NCI-H82 treated with DMSO at 0.1 percent for 48 hours (cell line): ENCODE data around the gene NOS1AP.

Experiments used
- DNase-seq: peaks from one replicate; lab custom pipeline; 2025; ENCODE audit not compliant: unreplicated experiment; lab: John Stamatoyannopoulos, UW

Gene NOS1AP

DNA sequence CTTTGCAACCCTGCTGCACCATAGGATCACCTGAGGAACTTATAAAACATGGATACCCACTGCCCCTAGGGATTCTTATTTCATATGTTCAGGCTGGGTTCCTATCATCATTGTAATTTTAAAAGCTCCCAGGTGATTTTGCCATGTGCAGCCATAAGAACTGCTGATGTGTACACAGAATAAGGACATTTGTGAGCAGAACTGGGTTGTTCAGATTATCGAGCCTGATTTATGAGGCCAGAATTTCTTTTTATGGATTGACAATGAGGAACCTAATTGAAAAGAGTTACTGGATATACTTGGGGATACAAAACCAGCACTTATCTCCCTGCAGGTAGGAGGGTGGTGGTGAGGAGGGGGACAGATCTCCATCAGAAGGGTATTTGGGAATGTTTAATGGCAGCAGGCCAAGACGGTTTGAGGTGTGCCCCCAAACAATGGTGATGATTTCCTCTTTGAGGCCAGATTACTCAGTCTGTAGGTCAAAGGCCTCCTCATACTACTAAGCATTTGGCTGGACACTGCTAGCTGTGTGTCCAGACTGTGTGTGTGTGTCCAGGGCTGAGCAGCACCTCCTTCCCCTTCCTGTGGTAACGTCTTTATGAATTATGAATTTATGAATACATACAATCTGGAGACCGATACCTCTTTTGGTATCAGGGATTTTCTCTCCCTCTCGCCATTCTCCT lies 18.9 kb downstream of the NOS1AP start:
- DNase-seq: no peak

DNA sequence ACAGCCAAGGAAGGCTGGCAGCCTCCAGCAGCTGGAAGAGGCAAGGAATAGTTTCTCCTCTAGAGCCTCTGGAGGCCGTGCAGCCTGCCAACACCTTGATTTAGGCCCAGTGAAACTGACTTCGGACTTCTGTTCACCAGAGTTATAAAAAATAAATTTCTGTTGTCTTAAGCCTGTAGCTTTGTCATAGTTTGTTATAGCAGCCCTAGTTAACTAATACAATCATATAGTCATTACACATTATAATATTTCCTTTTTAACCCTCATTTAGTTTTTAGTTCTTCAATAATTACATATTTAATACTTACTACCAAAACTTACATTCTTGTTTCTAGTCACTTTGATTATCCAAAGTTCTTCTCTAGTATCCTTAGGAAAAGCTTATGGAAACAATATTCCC lies 20.3 kb downstream of the NOS1AP start:
- DNase-seq: no peak

DNA sequence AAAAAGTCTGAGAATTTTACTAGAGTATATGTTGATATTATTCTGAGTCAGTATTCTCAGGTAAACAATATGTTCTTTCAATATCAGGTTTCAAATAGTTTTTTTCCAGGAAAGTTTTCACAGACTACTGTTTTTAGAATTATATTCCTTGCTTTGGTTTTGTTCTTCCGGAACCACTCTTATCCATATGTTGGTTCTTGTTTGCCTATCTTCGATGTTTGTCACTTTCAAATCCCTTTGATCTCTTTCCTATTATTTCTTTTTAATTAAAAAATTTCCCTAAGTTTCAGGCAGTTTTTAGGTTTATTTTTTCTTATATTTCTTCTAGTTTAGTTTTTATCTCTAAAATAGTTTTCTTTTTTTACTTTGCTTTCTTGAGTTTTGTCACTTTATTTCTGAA lies 20.9 kb downstream of the NOS1AP start:
- no peak for DNase-seq

DNA sequence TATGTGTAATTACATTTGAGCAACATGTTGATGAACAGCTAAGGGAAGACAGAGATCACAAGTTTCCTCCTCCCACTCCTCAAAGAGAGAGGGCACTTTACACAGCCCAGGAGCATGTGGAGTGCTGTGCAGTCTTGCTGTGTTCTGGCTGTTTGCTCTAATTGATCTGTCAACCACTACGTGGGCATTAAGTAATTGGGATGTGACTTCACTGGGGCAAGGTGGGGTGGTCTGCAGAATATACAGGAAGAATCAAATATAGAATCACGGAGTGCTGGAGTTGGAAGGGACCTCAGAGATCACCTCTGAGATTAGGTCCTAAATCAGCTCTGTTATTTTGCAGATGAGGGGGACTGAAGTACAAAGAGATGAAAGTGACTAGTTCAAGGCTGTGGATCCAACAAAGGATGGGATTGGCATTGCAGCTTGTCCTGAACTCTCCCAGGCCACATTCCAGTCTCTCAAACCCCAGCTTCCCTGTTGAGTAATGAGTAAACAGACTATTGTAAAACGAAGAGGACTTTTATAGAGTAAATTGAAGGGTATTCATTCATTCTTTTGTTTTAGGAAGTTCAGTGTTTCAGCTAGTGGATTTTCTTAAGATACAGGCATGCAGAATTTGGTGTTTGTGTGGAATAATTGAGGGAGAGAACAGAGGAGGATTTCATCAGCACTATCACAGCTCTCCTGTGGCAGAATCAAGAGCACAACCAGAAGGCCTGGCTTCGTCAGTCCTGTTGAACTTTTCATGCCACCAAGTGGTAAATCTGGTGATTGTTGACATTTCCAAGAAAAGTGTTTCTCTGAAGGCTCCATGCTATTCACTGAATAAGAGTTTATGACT lies 22.4 kb downstream of the NOS1AP start:
- DNase-seq: no peak

DNA sequence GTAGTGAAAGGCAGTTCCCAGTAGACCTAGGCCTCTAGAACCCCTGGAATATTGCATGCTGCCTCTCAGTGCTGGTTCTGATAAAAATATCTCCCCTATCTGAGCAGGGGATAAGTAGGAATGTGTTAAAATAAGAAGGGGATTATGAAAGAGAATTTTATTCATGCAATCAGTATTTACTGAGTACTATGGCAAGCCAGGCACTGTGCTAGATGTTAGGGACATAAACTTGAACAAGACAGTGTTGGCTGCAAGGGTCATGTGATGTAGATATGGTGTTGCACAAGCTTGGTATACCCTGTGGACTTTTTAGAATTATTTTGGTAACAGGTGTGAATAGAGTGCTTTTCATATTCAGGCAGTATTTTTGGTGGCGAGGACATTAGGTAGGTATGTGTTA lies 23.6 kb downstream of the NOS1AP start:
- no peak for DNase-seq

DNA sequence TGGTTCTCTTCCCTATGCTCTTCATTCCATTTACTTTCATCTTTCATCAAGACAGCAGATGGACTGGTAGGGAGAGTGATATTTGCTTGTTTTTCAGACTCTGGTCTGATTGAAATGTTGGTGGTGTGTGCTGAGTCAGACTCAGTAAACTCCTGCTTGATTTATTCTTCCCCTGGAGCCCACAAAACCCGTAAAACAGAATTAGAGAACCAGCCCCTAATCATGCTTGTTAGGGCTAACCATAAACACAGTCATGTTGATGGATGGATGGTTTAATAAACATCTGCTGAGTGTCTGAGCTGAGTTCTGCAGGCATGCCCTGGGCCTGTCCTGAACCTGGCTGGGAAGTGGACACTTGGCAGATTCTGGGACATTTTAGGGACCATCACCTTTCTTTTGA lies 24.8 kb downstream of the NOS1AP start:
- no peak for DNase-seq

DNA sequence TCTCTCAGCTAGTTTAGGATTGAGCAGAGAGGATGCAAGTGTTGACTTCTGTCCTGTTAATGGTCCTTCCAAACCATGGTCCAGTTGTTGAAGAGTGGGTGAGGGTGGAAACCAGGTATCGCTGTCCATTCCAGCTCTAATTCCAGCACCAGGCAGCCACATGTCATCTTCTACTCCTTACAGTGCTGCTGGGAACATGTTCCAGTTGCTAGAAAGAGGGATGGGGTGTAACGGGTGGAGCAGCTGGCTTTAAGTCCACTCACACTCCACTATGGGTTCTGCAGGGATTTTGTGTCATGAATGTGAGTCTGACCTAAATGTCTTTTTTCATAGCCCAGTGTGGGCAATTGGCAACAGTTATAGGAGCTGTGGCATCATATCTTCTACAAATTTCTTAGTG lies 25.2 kb downstream of the NOS1AP start:
- DNase-seq: no peak

DNA sequence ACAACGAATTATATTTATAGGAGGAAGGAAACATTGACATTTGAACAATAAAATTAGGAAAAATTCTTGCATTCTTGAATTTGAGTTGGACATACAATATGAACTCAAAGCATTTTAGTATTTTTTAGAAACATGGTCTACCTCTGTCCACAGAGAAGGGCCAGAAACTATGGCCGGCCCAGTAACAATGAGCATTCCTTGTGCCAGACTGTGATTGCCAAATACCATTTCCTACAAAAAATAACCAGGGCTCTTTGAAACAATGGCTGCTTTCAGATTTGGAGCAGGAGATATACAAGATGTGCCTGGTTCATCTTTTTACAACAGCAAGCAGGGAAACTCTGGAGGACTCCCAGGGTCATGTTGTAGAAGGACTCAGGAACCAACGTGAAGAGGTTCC lies 38.4 kb downstream of the NOS1AP start:
- DNase-seq: no peak

DNA sequence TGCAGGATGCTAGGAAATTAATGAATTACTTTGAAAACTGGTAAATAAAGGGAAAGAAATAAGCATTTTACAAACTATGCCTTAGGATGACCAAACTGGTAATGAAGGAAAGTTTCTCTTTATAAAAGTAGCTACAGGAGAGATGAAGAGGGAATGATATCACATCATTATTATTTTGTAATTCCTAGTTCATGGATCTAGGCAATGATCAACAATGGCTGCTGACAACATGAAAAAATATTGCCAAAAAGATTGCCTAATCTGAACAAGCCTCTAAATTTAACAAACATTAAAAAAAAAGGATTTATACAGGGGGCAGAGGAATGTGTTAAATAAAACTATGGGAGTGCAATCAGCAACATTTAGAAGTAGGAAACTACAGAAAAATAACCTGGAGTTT lies 38.9 kb downstream of the NOS1AP start:
- DNase-seq: no peak

DNA sequence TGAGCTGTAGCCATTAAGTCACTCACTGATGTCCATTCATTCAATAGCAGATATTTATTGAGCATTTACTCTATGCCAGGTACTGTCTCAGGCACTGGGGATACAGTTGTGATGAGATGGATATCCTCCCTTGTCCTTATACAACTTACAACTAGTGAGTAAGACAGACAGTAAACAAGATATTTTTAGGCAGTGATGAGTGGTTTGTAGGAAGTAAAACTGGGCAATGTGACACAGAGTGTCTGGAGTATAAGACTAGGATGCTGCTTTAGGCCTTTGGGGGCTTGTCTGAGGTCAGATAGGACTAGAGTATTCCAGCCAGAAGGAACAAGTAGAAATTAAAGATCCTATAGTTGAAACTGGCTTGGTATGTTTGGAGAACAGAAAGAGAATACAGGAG lies 41.4 kb downstream of the NOS1AP start:
- no peak for DNase-seq

DNA sequence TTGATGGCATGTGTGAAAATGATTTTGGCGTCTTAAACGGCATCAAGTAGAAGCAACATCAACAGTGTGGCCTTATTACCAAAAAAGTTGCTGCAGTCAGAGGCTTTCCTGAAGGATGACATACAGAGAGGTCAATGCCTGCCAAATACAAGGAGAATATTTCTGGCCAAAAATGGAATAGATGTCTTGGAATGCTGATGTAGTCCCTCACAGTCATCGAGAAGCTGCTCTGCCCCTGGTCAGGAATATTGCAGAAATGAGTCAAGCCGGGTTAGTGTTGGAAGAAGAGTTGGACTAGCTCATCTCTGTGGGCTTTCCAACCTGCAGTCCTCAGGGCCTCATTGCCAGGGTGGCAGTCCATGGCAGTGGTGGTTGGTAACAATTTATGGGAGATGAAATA lies 42.1 kb downstream of the NOS1AP start:
- no peak for DNase-seq

DNA sequence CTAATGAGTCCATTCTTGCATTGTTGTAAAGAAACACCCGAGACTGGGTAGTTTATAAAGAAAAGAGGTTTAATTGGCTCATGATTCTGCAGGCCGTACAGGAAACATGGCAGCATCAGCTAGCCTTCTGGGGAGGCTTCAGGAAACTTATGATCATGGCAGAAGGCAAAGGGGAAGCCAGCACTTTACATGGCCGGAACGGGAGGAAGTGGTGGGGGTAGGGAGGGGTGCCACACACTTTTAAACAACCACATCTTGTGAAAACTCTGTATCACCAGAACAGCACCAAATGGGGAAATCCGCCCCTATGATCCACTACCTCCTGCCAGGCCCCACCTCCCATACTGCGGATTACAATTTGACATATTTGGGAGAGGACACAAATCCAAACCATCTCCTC lies 43.9 kb downstream of the NOS1AP start:
- no peak for DNase-seq

DNA sequence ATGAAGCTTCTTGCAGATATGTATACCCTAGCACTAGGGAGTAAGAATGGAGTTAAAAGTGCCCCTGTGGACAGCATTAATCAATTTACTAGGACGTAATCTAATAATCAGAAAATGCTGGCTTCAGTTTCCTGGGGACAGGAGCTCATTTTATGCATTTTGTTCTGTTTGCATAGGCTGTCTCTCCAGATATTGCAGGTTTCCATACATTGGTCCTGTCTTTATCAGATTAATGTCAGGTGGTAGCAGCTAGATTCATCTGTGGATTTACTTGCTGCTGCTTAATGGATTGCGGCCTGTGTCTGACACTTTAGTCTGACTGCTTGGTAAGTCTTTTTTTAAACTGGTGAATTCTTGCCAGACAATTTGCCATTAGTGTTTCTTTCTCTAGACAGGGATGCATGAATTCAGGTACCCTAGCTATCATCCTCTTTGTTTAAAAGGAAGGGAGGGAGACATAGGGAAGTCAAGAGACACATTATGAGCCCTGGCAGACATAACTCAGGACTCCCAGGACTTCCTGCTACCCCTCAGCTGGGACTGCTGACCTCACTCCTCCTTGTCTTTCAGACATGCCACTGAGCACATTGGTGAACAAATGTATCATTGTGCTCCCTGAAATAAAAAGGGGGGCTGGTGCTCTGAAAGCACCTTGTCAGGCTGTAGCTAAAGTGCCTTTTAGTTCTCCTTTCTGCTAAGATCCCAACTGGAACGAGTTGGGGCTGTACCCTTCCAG lies 47.7 kb downstream of the NOS1AP start:
- peak; percentile 35 for DNase-seq

DNA sequence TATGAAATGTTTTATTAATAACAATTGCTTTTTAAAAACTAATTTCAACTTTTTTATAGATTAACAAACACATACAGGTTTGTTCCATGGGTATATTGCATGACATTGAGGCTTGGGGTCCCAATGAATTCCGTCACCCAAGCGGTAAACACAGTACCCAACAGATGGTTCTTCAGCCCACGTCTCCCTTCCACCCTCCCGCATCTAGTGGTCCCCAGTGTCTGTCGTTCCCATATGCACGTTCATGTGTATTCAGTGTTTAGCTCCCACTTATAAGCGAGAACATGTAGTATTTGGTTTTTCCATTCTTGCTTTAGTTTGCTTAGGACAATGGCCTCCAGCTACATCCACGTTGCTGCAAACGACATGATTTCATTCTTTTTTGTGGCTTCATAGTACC lies 48.6 kb downstream of the NOS1AP start:
- DNase-seq: no peak

DNA sequence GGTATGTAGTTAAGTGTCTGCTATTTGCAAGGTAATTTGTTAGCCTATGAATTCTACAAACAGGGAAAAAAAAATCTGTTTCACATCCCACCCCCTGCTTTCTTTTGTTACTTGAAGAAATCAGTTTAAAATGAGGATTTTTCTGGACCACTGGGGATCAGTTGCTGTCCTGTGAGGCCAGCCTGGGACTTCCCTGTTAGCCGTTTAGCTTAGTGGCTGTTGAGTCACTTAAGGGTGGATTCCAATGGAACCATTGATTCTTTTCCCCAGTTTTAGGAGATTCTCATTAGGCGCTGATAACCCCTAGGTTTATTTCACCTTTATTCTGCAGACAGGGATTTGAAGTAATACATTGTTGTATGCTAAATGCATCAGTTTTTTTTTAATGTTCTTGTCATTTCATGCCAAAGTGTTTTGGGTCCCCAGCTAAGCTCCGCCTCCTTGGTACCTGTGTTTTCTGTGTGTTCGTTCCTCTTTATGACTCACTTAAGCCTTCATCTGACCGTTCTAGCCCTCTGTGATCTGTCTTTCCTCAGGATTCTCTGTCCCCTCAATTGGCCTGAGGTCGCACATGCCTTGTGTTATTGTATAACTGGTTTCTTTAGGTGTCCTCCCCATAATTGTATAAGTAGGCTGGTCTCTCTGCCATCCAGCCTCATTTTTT lies 59.3 kb downstream of the NOS1AP start:
- no peak for DNase-seq

DNA sequence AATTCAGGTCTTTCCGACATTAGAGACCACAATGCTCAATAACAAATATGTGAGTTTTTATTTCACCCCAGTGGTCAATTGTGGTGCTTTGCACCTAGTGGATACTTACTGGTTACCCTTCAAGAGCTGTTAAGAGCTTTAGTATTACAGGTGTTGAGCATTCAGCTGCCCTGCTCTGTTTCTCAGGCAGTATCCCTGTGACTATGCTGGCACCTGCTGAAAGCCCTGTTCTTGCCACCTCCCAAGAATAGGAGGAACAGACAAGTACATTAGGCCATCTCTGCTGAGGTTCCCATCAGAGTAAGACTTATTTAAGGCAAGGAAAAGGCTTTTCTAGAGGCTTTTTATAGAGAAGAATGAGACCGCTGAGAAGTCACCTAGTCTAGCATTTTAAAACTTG lies 60.8 kb downstream of the NOS1AP start:
- no peak for DNase-seq

DNA sequence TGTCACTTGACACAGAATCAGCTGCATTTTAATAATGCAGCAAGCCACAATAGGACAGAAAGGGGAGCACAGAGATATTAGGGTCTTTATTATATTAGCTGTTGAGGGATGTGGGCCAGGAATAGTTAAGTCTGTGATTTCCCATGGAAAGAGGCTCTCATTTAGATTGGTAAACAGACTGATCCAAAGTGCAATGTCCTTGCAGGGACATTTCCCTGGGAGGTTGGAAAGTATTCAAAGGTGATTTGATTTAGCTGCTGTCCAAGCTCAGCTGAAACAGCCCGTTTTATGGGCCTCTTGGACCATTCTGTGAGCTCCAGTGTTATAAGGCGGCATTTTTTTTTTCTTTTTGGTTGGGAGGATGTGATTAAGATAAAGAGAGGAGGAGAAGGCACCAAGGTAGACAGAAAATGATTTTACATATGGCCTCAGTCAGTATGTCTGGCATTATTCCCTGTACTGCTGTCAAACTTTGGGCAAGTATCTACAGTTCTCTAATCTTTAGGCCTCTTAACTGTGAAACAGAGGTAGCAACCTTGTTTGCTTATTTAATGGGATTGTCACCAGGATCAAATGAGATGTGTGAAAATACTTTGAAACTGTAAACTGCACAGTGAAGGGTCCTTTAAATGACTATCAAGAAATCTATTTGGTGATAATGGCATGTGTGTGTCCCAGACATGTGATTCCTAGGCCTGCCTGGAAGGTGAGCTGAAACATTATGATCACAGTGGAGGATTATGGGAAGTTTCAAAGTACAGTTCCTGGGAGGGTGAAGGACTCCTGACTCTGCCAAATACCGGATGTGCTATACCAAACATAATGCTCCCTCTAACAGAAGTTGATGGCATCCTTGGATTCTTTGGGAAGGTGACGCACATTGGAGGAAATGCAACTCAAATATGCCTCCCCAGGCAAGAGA lies 62.2 kb downstream of the NOS1AP start:
- DNase-seq: no peak

DNA sequence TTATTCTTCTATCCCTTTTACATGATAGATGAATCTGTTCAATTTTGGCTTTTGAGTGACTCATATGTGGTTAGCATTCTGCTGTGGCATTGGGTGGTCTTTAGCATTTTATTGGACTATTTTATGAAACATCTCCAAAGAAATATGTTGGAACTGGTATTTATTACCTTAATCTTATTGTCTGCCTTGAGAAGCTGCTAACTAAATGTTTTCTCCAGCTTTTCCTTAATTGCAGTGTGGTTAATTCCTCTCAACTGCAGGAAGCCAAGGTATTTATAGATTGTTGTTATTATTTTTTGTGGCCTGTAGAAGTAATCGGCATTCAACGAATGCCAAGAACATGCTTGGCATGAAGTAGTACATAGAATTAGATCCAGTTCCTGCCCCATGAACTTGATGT lies 64.1 kb downstream of the NOS1AP start:
- no peak for DNase-seq

DNA sequence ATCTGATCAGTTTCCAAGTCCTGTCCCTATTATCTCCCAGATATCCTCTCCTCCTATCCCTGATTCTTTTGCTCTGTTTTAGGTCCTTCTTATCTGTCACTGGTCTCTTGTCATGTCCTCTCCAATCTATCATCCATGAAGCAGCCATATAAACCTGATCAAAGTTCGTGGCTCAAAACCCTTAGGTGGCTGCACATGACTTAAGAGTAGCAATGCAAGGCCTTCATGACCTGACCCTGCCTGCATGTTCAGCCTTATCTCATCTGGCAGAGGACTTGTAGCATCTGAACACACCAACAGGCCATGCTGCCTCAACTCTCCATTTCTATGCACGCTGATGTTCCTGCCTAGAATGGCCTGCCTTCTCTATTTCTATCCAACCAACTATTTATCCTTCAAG lies 65.2 kb downstream of the NOS1AP start:
- no peak for DNase-seq

DNA sequence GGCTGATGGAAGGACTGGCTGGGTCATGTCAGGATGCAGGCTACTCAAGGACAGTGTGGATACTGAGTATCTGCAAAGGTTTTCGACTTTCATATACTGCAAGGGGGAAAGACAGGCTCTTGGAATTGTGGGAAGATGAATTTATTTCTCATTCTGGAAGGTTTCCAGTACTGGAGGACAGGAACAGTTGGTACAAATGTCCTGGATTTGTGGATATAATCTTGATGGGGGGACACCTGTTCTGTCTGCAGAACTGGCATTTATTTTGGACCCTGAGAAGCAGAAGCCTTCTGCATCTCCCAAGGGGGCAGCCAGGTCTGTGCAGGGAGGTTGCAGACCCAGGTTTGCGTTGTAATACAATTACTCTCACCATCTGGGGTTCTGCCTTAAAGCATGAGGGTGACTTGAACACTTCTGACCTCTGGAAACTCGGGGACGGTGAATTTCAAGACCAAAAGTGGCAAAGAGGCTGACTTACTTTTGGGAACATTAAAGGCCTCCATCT lies 65.8 kb downstream of the NOS1AP start:
- no peak for DNase-seq
